HEK293 (cell line): Measurements from ENCODE around the gene SURF1.

ENCODE experiments used
- CTCF ChIP-seq: fragments of 450-650 bp; formaldehyde crosslinking; IDR thresholded peaks from 2 replicates; pipeline ENCODE4 v1.5.1; 2016; ENCODE audit warnings: missing biosample characterization, missing genetic modification characterization
- YY1 ChIP-seq: fragments of 450-650 bp; formaldehyde crosslinking; IDR thresholded peaks from 2 replicates; pipeline ENCODE4 v1.5.1; 2018; ENCODE audit warnings: missing biosample characterization, missing genetic modification characterization
- ZNF114 ChIP-seq: fragments of 450-650 bp; formaldehyde crosslinking; IDR thresholded peaks from 2 replicates; pipeline ENCODE4 v1.5.0; 2017; ENCODE audit warnings: missing biosample characterization, missing genetic modification characterization
- ZNF223 ChIP-seq: fragments of 450-650 bp; formaldehyde crosslinking; IDR thresholded peaks from 2 replicates; pipeline ENCODE4 v1.5.1; 2016; ENCODE audit warnings: missing biosample characterization, missing genetic modification characterization
- ZNF23 ChIP-seq: fragments of 450-650 bp; formaldehyde crosslinking; IDR thresholded peaks from 2 replicates; pipeline ENCODE4 v1.5.1; 2016; ENCODE audit warnings: missing biosample characterization, missing genetic modification characterization, borderline replicate concordance
- ZNF391 ChIP-seq: fragments of 450-650 bp; formaldehyde crosslinking; IDR thresholded peaks from 2 replicates; pipeline ENCODE4 v1.5.1; 2016; ENCODE audit warnings: low read depth, missing biosample characterization, missing genetic modification characterization, borderline replicate concordance
- ZNF473 ChIP-seq: fragments of 450-650 bp; formaldehyde crosslinking; IDR thresholded peaks from 2 replicates; pipeline ENCODE4 v1.5.1; 2017; ENCODE audit warnings: missing biosample characterization, missing genetic modification characterization
- ZNF544 ChIP-seq: fragments of 450-650 bp; formaldehyde crosslinking; IDR thresholded peaks from 2 replicates; pipeline ENCODE4 v1.5.0; 2017; ENCODE audit warnings: missing biosample characterization, missing genetic modification characterization
- ZNF580 ChIP-seq: fragments of 450-650 bp; formaldehyde crosslinking; IDR thresholded peaks from 2 replicates; pipeline ENCODE4 v1.5.1; 2016; ENCODE audit warnings: missing biosample characterization, missing genetic modification characterization
- ZNF660 ChIP-seq: fragments of 450-650 bp; IDR thresholded peaks from 2 replicates; pipeline ENCODE4 v1.5.1; 2018; ENCODE audit warnings: missing biosample characterization, mild to moderate bottlenecking, missing genetic modification characterization
- ZNF777 ChIP-seq: fragments of 450-650 bp; formaldehyde crosslinking; IDR thresholded peaks from 2 replicates; pipeline ENCODE4 v1.5.1; 2017; ENCODE audit warnings: missing biosample characterization, missing genetic modification characterization, borderline replicate concordance
- ZSCAN16 ChIP-seq: fragments of 450-650 bp; formaldehyde crosslinking; IDR thresholded peaks from 2 replicates; pipeline ENCODE4 v1.5.1; 2016; ENCODE audit warnings: missing biosample characterization, missing genetic modification characterization

GRCh38 chr9:133404454-133405002 lies 48.2 kb upstream of the SURF1 start:
- no peak for TF ChIP-seq ZNF777 (tag by site-specific recombination)
- no peak for TF ChIP-seq ZNF544 (tag by site-specific recombination)
- no peak for TF ChIP-seq ZNF660
- no peak for TF ChIP-seq YY1 (tag by site-specific recombination)
- TF ChIP-seq CTCF (tag by site-specific recombination), result no peak
- no peak for TF ChIP-seq ZNF391
- TF ChIP-seq ZSCAN16 (tag by site-specific recombination), result no peak
- no peak for TF ChIP-seq ZNF114 (tag by site-specific recombination)
- TF ChIP-seq ZNF473 (tag by site-specific recombination), result no peak
- no peak for TF ChIP-seq ZNF23 (tag by site-specific recombination)
- no peak for TF ChIP-seq ZNF223 (tag by site-specific recombination)
- TF ChIP-seq ZNF580 (tag by site-specific recombination), result no peak
